Smooth muscle cell (in vitro differentiated cells): ENCODE measurements around the gene C2CD4C. TPM values are rescaled to one million over a fixed set of nuclear protein-coding genes. Genes with fewer than 3 reads are reported as not detected.
"Not testable (repeated sequence)": the region's sequence is repeated elsewhere in the genome, so short reads cannot be mapped to it uniquely, and the experiment has no call there.

Experiments used
- DNase-seq: peaks from one replicate; lab custom pipeline; 2025; ENCODE audit not compliant: unreplicated experiment; lab: John Stamatoyannopoulos, UW
- H2AFZ ChIP-seq: fragments of 200-600 bp; sonication (generic); 2 replicates; pipeline ENCODE4 v1.6.0; 2016; ENCODE audit warnings: antibody characterized with exemption, low read depth, mild to moderate bottlenecking
- H3F3A ChIP-seq: fragments of 200-600 bp; sonication (generic); 2 replicates; pipeline ENCODE4 v1.6.0; 2017; ENCODE audit warnings: antibody characterized with exemption, low read depth
- H3K27ac ChIP-seq: fragments of 200-600 bp; sonication (generic); 2 replicates; pipeline ENCODE4 v1.5.1; 2016; ENCODE audit warnings: low read depth, mild to moderate bottlenecking
- H3K27me3 ChIP-seq: fragments of 200-600 bp; sonication (generic); 2 replicates; pipeline ENCODE4 v1.6.1; 2016; ENCODE audit warnings: low read depth, mild to moderate bottlenecking
- H3K36me3 ChIP-seq: fragments of 200-600 bp; sonication (generic); 2 replicates; pipeline ENCODE4 v1.5.1; 2016; ENCODE audit warnings: low read depth
- H3K4me1 ChIP-seq: fragments of 200-600 bp; sonication (generic); 2 replicates; pipeline ENCODE4 v1.5.1; 2016; ENCODE audit warnings: low read depth
- H3K4me2 ChIP-seq: fragments of 200-600 bp; sonication (generic); 2 replicates; pipeline ENCODE4 v1.6.0; 2016; ENCODE audit warnings: mild to moderate bottlenecking
- H3K4me3 ChIP-seq: fragments of 200-600 bp; sonication (generic); 2 replicates; pipeline ENCODE4 v1.5.1; 2016; ENCODE audit warnings: mild to moderate bottlenecking
- H3K79me2 ChIP-seq: fragments of 200-600 bp; sonication (generic); 2 replicates; pipeline ENCODE4 v1.6.0; 2016; ENCODE audit warnings: low read depth, mild to moderate bottlenecking
- H3K9ac ChIP-seq: fragments of 200-600 bp; sonication (generic); 2 replicates; pipeline ENCODE4 v1.6.0; 2016; ENCODE audit warnings: low read depth
- H3K9me3 ChIP-seq: fragments of 200-600 bp; sonication (generic); replicated peaks from 2 replicates; pipeline ENCODE4 v1.5.1; 2016; ENCODE audit warnings: low read depth
- H4K20me1 ChIP-seq: fragments of 200-600 bp; sonication (generic); 2 replicates; pipeline ENCODE4 v1.6.0; 2016; ENCODE audit warnings: low read depth
- CTCF ChIP-seq: fragments of 200-600 bp; sonication (generic); IDR thresholded peaks from 2 replicates; pipeline ENCODE4 v1.5.1; 2017; ENCODE audit warnings: borderline replicate concordance, mild to moderate bottlenecking, antibody characterized with exemption; ENCODE audit not compliant: insufficient read depth, poor library complexity, severe bottlenecking
- WGBS: methylation state at CpG from one replicate; pipeline ENCODE4 v1.1.7; 2016; ENCODE audit warnings: low lambda C conversion rate; 5-methylcytosine and 5-hydroxymethylcytosine counted together
- polyA plus RNA-seq: library from polyadenylated mRNA; unstranded; fragments of >200 nt; fragmentation: Nextera tagmentation; extraction: Ambion mirVana; gene quantifications from 2 replicates; pipeline ENCODE4 v1.2.1, GENCODE V29; 2016
- total RNA-seq: library from RNA; depleted of rRNA; stranded (reverse); fragments of >200 nt; gene quantifications from 2 replicates; pipeline ENCODE4 v1.2.3, GENCODE V29; 2014

C2CD4C gene
- total and polyA plus RNA-seq, 2 experiments from 2014 or later = 0.63 to 3.7 TPM

- Histone ChIP-seq H3K9ac (no peak overlapping the region), H3K27me3 (no peaks in the 10 kb centered on the region), H3K4me3 (no peak overlapping the region), H3K79me2 (no peaks in the 10 kb centered on the region), H3K9me3 (no peaks in the 10 kb centered on the region), H3K36me3 (no peaks in the 10 kb centered on the region), H3K4me2 (no peak overlapping the region), H2AFZ (no peak overlapping the region), H3K4me1 (peaks cover 3% of the 10 kb centered on the region), H3K27ac (no peak overlapping the region), H4K20me1 (no peaks in the 10 kb centered on the region), H3F3A (no peaks in the 10 kb centered on the region)
- no peak for DNase-seq
- TF ChIP-seq CTCF = no peak
- WGBS = 87% methylated on average over 17 of the region's 17 CpGs
Measured at GRCh38 chr19:388691-389090, 20.3 kb downstream of the C2CD4C start.

DNA sequence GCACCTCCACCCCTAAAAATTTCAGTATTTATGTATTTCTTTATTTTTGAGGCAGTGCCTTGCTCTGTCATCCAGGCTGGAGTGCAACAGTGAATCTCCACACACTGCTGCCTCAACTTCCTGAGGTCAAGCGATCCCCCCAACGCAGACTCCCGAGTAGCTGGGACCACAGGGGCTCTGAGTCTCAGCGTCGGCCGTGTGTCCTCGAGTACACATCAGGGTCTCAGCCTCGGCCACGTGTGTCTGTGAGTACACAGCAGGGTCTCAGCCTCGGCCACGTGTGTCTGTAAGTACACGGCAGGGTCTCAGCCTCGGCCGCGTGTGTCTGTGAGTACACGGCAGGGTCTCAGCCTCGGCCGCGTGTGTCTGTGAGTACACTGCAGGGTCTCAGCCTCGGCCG, 21.2 kb downstream of the C2CD4C start:
- no peaks in the 10 kb centered on the region for H4K20me1 ChIP-seq
- H3K4me3 ChIP-seq = no peak overlapping the region
- 95% methylated on average over 12 of the region's 21 CpGs for WGBS
- H3K4me2 ChIP-seq = no peak overlapping the region
- no peaks in the 10 kb centered on the region for H3K27me3 ChIP-seq
- no peak overlapping the region for H3K27ac ChIP-seq
- H3K9me3 ChIP-seq = no peaks in the 10 kb centered on the region
- no peaks in the 10 kb centered on the region for H3K36me3 ChIP-seq
- H3K4me1 ChIP-seq = peaks cover 3% of the 10 kb centered on the region
- DNase-seq = no peak
- H3K9ac ChIP-seq = no peak overlapping the region
- no peak overlapping the region for H2AFZ ChIP-seq
- H3F3A ChIP-seq = no peaks in the 10 kb centered on the region
- TF ChIP-seq CTCF = no peak
- H3K79me2 ChIP-seq = no peaks in the 10 kb centered on the region

DNA sequence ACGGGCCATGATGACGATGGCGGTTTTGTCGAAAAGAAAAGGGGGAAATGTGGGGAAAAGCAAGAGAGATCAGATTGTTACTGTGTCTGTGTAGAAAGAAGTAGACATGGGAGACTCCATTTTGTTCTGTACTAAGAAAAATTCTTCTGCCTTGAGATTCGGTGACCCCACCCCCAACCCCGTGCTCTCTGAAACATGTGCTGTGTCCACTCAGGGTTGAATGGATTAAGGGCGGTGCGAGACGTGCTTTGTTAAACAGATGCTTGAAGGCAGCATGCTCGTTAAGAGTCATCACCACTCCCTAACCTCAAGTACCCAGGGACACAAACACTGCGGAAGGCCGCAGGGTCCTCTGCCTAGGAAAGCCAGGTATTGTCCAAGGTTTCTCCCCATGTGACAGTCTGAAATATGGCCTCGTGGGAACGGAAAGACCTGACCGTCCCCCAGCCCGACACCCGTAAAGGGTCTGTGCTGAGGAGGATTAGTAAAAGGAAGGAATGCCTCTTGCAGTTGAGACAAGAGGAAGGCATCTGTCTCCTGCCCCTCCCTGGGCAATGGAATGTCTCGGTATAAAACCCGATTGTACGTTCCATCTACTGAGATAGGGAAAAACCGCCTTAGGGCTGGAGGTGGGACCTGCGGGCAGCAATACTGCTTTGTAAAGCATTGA, 22.2 kb downstream of the C2CD4C start:
- H3K27me3 ChIP-seq, H3F3A ChIP-seq, H4K20me1 ChIP-seq, H3K4me3 ChIP-seq, H3K79me2 ChIP-seq, H3K27ac ChIP-seq, H3K4me2 ChIP-seq, H3K36me3 ChIP-seq, H3K9me3 ChIP-seq, H3K9ac ChIP-seq, H2AFZ ChIP-seq, DNase-seq, H3K4me1 ChIP-seq: not testable (repeated sequence)
- 18% methylated on average over 11 of the region's 22 CpGs for WGBS

DNA sequence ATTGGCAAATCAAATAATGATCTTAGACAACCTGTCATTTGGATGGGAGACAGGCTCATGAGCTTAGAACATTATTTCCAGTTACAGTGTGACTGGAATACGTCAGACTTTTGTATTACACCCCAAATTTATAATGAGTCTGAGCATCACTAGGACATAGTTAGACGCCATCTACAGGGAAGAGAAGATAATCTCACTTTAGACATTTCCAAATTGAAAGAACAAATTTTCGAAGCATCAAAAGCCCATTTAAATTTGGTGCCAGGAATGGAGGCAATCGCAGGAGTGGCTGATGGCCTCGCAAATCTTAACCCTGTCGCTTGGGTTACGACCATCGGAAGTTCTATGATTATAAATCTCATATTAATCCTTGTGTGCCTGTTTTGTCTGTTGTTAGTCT, 22.8 kb downstream of the C2CD4C start:
- not testable (repeated sequence) for H3K4me2 ChIP-seq, H3K79me2 ChIP-seq, DNase-seq, H3K36me3 ChIP-seq, H3K9ac ChIP-seq, H3K4me1 ChIP-seq, H3K27me3 ChIP-seq, H3K27ac ChIP-seq, H3F3A ChIP-seq, H2AFZ ChIP-seq, H3K4me3 ChIP-seq, H3K9me3 ChIP-seq, H4K20me1 ChIP-seq
- 70% methylated on average over 8 of the region's 8 CpGs for WGBS

GRCh38 chr19:384799-385169, 24.2 kb downstream of the C2CD4C start:
- 66% methylated on average over 9 of the region's 9 CpGs for WGBS

More at GRCh38 chr19:384799-385169, 24.2 kb downstream of the C2CD4C start:
- no peak for TF ChIP-seq CTCF
- H3K27me3 ChIP-seq = no peaks in the 10 kb centered on the region
- H4K20me1 ChIP-seq = no peaks in the 10 kb centered on the region
- H3K27ac ChIP-seq = no peak overlapping the region
- no peaks in the 10 kb centered on the region for H3K36me3 ChIP-seq
- H3K4me1 ChIP-seq = peaks cover 3% of the 10 kb centered on the region
- no peak overlapping the region for H3K4me3 ChIP-seq
- no peak overlapping the region for H3K9ac ChIP-seq
- H3K79me2 ChIP-seq = no peaks in the 10 kb centered on the region
- no peak for DNase-seq
- no peaks in the 10 kb centered on the region for H3F3A ChIP-seq
- no peak overlapping the region for H3K4me2 ChIP-seq
- H3K9me3 ChIP-seq = no peaks in the 10 kb centered on the region
- no peak overlapping the region for H2AFZ ChIP-seq
